Gastroesophageal sphincter (tissue), 3 donors: ENCODE measurements around the gene HOXA11.

Source experiments
- EP300 ChIP-seq: sonication (generic); formaldehyde crosslinking; IDR thresholded peaks from one replicate; pipeline ENCODE4 v1.6.1; 2017; ENCODE audit warnings: antibody characterized with exemption, mild to moderate bottlenecking
- POLR2A ChIP-seq, 2 donors: fragments of 450-650 bp; IDR thresholded peaks; one replicate each; pipeline ENCODE4 v1.6.1; 2017; ENCODE audit warnings: antibody characterized with exemption in 2 of 2, mild to moderate bottlenecking in 2 of 2, moderate library complexity in 1 of 2
- POLR2AphosphoS5 ChIP-seq: sonication (generic); formaldehyde crosslinking; IDR thresholded peaks from one replicate; pipeline ENCODE4 v1.6.1; 2017; ENCODE audit warnings: antibody characterized with exemption
- TF ChIP-seq, protein P1 (sequence below), 4 experiments: fragments of 200-600 bp in 2 of 4; fragments of 450-650 bp in 2 of 4; sonication (generic) in 1 of 4; IDR thresholded peaks; one replicate each; pipeline ENCODE4 v1.5.1; 2017 to 2019; ENCODE audit warnings: antibody characterized with exemption in 4 of 4, mild to moderate bottlenecking in 2 of 4, moderate library complexity in 2 of 4

DNA sequence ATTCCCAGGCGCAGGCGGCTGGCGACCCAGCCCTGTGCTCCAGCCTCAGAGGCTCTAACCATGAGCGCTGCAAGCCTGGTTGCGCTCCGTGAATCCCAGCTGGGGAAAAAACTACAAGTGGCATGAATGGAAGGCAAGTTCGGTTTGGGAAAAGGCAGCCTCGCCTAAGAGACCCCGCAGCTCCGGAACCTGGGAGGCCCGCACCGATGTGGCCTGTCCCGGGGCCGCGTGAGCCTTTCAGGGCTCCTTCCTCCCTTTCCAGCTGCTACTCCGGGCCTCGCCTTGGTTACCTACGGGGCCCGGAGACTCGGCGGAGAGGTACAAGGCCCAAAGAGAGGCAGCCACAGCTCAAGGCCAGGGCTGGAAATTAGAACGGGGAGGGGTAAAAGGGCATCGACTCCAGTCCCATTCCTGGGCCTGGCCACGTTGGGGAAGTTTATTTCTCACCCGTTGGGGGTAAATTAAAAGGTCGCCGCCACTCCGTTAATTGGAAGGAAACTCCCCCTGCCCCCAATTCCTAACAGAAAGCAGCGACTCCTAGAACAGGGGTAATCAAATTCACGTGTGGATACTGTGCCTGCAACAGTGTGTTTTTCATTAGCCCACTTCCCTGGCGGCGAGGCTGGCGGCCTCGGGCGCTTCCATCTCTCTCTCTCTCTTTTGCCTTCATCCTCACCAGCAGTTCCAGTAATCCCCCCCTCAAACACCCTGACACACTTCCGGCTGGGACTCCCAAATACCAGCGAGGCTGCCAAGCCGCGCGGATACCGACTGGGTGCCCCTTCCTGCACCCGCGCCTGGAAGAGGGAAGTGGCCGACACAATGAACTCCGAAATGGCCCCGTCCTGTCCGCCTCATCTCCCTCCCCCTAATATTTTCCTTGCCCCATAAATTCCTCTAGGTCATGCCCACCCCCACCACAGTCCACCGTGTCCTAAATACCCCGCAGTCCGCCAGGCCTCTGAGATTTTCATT is 18.2 kb downstream of the HOXA11 start:
- TF ChIP-seq POLR2A (IDR thresholded peaks at IDR 0.05): no peak
- TF ChIP-seq, protein P1, sequence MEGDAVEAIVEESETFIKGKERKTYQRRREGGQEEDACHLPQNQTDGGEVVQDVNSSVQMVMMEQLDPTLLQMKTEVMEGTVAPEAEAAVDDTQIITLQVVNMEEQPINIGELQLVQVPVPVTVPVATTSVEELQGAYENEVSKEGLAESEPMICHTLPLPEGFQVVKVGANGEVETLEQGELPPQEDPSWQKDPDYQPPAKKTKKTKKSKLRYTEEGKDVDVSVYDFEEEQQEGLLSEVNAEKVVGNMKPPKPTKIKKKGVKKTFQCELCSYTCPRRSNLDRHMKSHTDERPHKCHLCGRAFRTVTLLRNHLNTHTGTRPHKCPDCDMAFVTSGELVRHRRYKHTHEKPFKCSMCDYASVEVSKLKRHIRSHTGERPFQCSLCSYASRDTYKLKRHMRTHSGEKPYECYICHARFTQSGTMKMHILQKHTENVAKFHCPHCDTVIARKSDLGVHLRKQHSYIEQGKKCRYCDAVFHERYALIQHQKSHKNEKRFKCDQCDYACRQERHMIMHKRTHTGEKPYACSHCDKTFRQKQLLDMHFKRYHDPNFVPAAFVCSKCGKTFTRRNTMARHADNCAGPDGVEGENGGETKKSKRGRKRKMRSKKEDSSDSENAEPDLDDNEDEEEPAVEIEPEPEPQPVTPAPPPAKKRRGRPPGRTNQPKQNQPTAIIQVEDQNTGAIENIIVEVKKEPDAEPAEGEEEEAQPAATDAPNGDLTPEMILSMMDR (IDR thresholded peaks at IDR 0.05): no peak
- no peak for TF ChIP-seq EP300
- TF ChIP-seq POLR2AphosphoS5: no peak
